BJ (cell line): ENCODE data around the gene FCN1. TPM values are rescaled to one million over a fixed set of nuclear protein-coding genes. Genes with fewer than 3 reads are reported as not detected.

Source experiments
- CTCF ChIA-PET: fragments of 350-600 bp; formaldehyde crosslinking; extraction: SDS; loops from one replicate; lab custom pipeline; 2021; ENCODE audit warnings: antibody characterized with exemption, inconsistent platforms; lab: Yijun Ruan, JAX
- POLR2A ChIA-PET: fragments of 300-600 bp; sonication (Branson Sonifier 250); formaldehyde crosslinking; extraction: SDS; loops from one replicate; lab custom pipeline; 2021; ENCODE audit warnings: antibody characterized with exemption; lab: Charles Lee
- DNase-seq: peaks from one replicate; pipeline ENCODE4 v3.0.0-alpha.2; 2011; ENCODE audit warnings: low read depth
- H3K27me3 ChIP-seq: 2 replicates; pipeline ENCODE4 v1.6.0; 2011; ENCODE audit warnings: low read length; ENCODE audit not compliant: control insufficient read depth, insufficient read depth
- H3K36me3 ChIP-seq: 2 replicates; pipeline ENCODE4 v1.5.1; 2011; ENCODE audit warnings: low read length; ENCODE audit not compliant: control insufficient read depth, insufficient read depth
- H3K4me3 ChIP-seq: 2 replicates; pipeline ENCODE4 v1.5.1; 2011; ENCODE audit warnings: low read depth, mild to moderate bottlenecking, control low read depth, low read length
- polyA plus RNA-seq: library from polyadenylated mRNA; depleted of rRNA; stranded (reverse); fragments of >200 nt; gene quantifications from 2 replicates; pipeline ENCODE4 v1.2.3, GENCODE V29; 2011
- TF ChIP-seq, protein P1 (sequence below): IDR thresholded peaks from 2 replicates; pipeline ENCODE4 v1.5.1; 2011; ENCODE audit warnings: low read depth, mild to moderate bottlenecking, control low read depth, inconsistent platforms, low read length, moderate library complexity; ENCODE audit not compliant: insufficient read depth

The FCN1 gene
- polyA plus RNA-seq, 1 experiment, result not detected

DNA sequence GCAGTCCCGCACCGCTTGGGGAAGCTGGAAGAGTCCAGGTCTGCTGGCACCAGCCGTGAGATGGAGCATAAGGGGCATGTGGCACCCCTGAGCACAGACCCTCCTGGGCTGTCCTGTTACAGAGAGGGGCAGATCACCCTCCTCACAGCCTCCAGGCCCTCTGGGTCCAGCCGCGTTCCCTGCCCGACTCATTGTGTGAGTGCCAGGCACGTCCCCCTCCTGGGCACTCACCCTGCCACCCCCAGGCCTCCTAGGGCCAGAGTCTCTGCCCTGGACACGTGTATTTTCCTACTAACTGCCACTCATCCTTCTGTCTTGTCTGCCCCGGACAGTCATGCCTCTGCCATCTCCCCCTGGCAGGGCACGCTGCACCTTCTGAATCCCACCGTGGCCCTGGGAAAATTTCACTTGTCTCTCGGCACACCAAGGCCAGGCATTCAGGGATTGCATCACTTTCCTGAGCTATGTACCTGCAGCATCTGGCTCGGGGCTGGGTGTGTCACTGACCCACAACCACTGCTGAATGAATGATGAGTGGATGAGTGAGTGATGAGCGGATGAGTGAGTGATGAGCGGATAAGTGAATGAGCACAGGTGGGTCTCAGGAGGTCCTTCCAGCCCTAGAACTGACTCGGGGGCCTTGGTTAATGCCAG, 21.5 kb upstream of the FCN1 start:
- POLR2A ChIA-PET, result no interaction called here
- no peak for DNase-seq
- Histone ChIP-seq H3K36me3 (no peaks in the 10 kb centered on the region), H3K27me3 (peaks cover 3% of the 10 kb centered on the region), H3K4me3 (no peak overlapping the region)
- CTCF ChIA-PET, result no interaction called here
- TF ChIP-seq, protein P1, sequence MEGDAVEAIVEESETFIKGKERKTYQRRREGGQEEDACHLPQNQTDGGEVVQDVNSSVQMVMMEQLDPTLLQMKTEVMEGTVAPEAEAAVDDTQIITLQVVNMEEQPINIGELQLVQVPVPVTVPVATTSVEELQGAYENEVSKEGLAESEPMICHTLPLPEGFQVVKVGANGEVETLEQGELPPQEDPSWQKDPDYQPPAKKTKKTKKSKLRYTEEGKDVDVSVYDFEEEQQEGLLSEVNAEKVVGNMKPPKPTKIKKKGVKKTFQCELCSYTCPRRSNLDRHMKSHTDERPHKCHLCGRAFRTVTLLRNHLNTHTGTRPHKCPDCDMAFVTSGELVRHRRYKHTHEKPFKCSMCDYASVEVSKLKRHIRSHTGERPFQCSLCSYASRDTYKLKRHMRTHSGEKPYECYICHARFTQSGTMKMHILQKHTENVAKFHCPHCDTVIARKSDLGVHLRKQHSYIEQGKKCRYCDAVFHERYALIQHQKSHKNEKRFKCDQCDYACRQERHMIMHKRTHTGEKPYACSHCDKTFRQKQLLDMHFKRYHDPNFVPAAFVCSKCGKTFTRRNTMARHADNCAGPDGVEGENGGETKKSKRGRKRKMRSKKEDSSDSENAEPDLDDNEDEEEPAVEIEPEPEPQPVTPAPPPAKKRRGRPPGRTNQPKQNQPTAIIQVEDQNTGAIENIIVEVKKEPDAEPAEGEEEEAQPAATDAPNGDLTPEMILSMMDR, result no peak

DNA sequence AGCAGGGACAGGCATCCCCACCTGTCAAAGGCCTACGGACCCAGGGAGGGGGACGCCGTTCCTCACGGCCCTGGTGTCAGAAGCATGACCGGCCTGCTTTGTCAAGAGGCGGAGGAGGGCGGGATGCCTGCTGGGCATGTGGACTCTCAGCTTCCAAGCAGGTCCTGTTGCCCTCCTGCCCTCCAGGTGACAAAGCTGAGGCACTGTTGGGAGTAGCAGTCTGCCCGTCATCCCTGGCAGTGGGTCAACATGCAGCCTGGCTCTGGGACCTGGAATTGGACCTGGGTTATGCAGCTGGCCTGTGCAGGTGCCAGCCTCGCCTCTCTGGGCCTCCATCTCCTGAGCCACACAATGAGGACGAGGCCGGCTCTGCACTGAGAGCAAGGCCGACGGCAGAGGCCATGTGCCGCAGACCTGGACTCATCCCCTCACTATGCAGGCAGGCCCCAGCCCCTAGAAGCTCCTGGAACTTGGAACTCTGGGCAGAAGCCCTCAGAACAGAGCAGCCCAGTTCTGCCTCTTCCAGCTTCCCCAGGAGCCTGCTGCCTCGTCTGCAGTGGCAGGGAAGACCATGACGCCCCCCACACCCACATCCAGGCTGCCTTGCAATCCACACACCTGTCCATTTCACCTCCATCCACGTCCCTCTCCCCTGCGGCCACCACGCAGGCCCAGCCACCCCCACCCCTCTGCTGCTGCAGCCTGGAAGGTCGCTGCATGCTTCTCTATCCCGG, 20.8 kb upstream of the FCN1 start:
- no peaks in the 10 kb centered on the region for H3K36me3 ChIP-seq
- peaks cover 3% of the 10 kb centered on the region for H3K27me3 ChIP-seq
- ChIA-PET CTCF (no interaction called here), POLR2A (no interaction called here)
- TF ChIP-seq, protein P1, result no peak
- DNase-seq, result no peak
- no peak overlapping the region for H3K4me3 ChIP-seq

DNA sequence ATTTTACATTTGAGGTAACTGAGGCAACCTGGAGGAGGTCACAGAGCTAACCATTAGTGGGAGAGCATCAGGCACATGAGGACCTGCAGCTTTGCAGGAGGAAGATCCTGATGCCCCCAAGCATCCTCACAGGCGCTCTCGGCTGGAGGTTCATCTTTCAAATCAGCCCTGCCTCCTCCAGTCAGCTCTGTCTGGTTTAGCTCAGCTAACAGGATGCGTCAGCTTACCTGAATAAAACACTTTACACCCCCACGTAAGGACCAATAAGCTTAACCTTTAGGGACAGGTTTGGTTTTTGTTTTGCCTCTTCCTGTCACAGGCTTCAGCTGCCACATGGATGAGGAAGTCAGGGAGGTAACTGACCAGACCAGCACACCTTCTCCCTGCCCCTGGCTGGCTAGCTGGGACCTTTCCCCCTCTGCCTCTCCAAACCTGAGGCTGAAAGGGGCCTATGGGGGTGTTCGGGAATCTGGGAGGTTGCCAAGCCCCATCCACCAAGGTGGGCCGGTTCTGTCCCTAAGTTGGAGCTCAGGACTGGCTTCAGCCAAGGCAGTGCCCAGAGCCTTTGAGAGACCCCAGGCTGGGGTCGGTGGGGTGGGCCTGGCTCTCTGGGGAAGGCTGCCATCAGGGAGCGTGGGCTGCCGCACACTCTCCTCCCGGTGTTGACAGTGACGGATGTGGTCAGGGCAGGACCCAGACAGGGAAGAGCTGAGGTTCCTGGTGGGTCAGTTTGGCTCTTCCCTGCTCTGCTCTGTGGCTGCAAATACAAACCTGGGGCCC, 20.0 kb upstream of the FCN1 start:
- no peak overlapping the region for H3K4me3 ChIP-seq
- ChIA-PET POLR2A (no interaction called here), CTCF (no interaction called here)
- H3K27me3 ChIP-seq, result peaks cover 4% of the 10 kb centered on the region
- TF ChIP-seq, protein P1, result no peak
- H3K36me3 ChIP-seq, result no peaks in the 10 kb centered on the region
- no peak for DNase-seq

DNA sequence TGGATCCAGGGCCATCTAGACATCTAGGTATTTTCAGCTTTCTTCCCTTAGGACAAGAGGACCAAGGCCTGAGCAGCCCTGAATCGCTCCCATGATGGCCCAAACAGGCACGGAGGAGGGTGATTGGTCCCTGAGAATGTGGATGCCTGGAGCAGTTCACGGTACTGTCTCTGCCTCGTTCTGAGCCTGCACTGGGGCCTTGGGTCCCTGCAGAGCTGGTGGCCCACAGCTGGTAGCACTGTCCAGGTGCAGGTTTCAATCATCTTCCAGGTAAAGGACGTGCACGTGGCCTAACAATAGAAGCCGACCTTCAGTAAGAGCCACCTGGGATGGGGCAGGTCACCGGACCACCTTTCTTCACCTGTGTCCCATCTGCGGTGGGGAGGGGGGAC, 19.4 kb upstream of the FCN1 start:
- no peak for DNase-seq

More for the DNA sequence above, 19.4 kb upstream of the FCN1 start:
- TF ChIP-seq, protein P1, result no peak
- POLR2A ChIA-PET, result no interaction called here
- no peak overlapping the region for H3K4me3 ChIP-seq
- CTCF ChIA-PET, result no interaction called here
- H3K27me3 ChIP-seq, result peaks cover 6% of the 10 kb centered on the region
- H3K36me3 ChIP-seq, result no peaks in the 10 kb centered on the region
